NCI-H2081 (cell line): ENCODE results near the gene CUX1.
"Not testable (repeated sequence)": the region's sequence is repeated elsewhere in the genome, so short reads cannot be mapped to it uniquely, and the experiment has no call there.

Source experiments
- DNase-seq, 2 experiments: peaks; one replicate each; lab custom pipeline; 2025; lab: John Stamatoyannopoulos, UW

Gene CUX1

DNA sequence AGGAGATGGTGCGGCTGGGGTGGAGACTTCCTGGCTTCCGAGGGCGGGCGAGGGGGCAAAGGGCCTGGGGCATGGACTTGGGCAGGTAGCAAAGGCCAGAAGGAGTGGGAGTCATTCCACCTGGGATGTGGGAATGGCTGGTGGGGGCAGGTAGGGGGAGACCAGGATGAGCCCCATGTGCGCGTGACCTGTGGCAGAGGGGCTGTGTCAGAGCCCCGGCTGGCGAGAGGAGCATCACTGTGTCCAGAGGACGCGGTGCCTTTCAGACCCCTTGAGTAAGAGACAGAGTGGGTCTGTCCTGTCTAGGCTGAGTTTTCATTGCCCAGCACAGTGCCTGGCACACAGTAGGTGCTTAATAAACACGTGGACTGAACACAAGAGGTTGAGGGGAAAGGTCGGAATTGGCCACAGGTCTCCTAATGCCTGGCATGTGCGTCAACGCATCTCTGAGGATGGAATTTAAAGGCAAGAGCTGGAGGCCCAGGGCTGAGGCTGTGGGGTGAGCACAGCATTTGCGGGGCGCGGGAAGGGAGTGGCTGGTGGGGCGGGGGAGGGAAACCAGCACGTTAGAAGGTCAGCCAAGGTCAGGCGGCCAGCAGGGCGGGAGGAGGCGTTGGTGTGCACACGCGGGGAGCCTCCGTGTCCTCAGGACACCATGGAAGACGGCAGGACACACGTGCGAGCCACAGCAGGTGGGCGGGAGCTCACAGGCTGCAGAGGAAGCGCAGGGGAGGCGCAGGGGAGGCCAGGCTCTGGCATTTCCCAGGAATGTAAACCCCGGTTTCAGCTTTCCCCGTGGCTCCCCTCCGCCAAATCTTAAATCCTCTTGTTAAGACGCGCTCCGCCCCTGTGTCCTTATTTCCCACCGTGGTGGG is 51.8 kb downstream of the CUX1 start:
- no peak for DNase-seq

DNA sequence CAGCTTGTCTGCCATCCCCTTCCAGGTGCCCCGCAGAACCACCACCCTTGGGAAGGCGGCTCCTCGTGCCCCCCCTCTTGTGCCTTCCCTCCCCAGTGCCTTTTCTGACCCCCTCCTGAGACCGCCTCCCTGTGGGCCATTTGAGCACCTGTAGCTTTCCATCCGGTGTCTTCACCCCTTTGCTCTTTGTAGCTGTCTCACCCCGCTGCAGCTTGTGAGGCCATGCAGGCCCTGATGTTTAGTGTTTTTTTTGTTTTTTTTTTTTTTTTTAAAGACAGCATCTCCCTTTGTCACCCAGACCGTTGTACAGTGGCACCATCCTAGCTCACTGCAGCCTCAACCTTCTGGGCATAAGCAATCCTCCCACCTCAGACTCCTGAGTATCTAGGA is 52.5 kb downstream of the CUX1 start:
- DNase-seq: no peak

DNA sequence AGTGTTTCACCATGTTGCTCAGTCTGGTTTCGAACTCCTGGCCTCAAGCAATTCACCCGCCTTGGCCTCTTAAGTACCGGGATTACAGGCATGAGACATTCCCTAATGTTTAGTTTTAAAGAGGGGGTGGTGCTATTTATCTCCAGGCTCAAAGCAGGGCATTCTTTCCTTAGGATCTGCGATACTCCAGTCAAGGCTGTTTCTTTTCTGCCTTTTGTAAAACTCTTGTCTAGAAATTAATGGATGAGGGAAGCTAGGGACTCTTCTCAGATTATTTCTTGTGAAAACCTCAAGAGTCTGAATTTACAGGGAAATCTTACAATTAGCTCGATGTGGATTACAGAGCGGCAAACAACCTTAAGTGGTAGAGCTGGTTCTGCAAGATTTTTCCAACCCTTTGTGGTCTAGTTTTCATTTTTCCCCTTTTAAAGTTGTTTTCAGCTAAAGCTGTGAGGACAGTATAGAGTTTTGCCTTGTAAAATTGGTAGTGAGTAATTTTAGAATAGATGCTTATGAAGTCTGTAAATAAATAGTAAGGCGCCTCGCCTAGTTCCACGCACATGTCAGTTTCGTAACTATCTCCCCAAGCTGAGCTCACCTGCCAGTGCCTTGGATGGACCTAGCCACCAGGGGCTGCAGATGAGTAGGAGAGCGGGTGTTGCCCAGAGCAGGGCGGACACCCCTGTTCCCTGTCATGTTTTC is 53.1 kb downstream of the CUX1 start:
- peak in 1 of 2 experiments; percentile 18 for DNase-seq

DNA sequence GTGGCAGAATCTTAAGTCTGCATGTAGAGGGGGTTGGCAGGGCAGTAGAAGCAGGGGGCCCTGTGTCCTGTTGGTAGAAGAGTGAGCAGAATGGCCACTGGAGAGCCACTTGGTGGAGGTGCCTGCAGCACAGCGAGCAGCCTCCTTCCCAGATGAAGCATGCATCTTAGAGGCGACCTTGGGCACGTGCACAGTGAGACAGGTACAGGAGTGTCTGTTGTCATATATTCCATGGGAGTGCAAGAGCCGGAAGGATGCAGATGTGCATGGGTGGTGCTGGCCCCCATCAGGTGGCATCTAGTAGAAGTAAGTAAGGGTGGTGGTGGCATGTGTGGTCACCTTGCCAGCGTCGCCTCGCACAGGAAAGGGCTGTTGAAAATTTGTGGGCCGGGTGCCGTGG is 53.9 kb downstream of the CUX1 start:
- no peak for DNase-seq

DNA sequence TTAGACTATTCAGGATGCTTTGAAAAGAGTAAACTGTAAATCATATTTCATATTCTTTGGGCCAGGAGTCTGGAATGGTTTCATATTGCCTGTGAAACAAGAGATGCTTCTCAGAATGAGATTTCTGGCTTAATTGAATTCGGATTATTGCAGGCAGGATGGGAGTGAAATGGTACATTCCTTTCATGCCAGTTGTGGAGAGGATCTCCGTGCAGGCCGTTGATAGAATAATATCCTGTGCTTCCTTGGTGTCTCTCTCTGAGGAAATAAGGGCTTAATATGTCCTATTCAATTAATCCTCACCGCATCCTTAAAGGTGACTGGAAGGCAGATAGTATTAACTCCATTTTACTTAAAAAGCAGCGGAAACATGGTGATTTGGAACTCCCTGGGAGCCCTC is 56.6 kb downstream of the CUX1 start:
- no peak for DNase-seq

DNA sequence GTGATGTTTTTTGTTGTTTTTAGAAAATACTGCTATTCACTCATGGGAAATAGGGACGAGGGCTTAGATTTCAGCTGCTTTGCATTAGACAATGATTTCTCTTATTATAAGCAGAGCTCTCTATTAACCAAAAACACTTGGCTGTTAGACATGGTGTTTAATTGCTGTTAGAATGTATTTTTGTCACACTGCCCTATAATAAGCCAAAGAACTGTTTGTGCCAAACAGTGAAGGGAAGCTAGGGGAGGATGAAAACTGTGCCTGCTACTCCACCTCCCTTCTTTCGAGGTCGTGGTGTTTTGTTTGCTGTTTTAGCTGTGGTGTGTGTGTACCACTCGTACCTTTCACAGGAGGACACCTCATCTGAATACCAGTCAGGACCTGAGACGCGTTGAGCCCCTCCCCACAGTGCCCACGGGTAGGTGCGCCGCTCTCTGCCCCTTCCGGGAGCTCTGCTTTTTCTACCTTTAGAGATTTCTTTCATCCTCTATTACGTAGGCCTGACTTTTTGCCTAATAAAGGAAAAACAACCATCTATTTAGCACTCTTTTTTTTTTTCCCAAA is 57.9 kb downstream of the CUX1 start:
- no peak for DNase-seq

DNA sequence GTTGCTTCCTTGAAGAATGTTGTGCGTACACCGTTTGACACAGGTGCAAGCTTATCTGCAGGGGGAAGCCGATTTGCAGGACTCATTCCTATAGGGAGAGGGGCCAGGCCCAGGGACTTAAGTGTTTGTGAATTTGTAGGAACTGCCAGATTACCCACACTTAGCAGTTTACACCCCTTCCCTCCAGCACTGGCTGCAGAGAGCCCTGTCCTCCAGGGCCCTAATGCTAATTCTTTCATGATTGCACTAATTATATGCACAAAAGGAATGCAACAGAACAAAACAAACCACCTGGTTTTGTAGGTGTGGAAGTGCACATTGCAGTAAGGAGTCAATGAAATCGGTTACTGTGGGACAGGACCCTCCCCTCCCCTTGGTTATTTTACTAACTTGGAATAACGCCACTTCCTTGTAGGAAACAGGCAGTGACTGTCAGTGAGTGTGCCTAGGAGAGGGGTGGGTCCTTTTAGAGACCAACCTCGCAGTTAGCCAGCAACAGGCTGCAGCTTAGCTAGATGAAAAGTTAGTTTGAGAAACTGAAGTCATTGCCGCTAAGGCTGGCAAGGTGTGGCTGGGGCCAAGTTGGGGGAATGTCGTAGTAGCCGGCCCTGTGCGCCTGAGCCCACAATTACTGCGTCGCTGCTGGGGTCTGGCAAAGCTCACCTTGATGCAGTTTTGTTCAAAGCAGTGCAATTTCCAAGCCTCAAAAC is 60.6 kb downstream of the CUX1 start:
- no peak for DNase-seq

DNA sequence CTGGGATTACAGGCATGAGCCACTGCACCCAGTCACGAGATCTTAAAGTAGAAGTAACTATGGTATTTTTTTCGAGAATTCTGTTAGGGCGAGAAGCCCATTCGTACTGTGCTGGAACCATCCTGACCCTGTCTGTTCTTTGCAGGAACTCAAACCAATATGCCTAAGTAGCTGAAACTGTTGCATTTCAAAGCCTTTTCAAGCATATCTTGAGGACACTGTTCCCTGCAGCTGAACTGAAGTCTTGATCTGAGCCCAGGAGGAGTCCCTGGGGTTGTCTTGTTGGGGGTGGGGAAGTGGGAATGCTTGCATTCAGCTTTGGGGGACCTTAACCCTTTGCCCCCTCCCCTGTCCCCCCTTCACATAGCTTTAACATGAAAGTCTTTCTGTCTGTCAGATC is 61.5 kb downstream of the CUX1 start:
- no peak for DNase-seq

DNA sequence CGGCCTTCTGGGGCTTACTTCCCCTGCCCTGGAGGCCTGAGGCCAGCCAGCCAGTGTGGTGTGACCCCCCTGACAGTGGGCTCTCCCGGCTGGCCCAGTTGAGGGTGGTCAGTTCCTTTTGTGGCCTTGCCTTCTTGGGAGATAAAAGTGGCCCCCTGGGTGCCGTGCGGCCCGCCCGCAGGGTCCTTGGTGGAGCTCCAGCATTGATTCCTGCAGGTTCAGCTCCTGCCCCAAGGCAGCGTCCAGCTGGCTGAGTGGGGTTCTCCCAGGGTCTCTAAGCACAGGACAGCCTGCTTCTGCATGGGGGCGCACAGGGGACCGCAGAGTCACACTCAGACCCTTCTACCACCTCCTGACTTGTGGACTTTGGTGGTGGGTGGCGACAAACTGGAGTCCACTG is 62.1 kb downstream of the CUX1 start:
- DNase-seq: no peak

DNA sequence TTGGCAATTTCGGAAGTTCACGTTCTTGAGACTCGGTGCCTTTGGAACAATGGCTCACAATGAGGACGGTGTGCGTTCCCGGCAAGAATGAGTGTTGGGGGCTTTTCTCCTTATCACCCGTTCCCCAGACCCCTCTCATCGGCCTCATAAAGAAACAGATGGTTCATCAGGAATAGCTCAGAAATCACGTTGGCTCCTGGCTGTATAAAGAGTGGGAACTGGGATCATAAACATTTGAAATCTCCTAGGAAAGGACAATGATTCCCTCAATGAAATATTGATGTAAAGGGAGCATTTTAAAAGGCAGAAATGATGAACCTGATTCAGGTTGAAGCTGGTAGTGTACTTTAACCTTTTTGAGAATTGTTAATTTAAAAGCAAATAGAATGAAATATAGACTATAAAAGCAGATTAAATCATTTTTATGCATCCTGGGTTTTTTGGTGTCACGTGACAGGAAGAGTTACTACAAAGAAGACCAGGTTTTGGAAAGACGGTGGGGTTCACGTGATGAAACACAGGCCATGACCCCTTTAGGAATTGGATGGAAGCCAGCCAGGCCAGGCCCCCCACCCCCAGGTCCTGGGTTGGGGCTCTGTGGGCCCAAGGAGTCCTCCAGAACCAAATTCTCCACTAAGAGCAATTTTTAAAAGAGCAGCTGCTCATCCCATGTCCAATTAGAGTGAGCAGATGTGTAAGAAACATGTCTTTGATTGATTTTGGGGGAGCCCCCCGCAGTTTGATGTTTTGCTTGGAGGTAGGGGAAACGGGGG is 63.0 kb downstream of the CUX1 start:
- no peak for DNase-seq

DNA sequence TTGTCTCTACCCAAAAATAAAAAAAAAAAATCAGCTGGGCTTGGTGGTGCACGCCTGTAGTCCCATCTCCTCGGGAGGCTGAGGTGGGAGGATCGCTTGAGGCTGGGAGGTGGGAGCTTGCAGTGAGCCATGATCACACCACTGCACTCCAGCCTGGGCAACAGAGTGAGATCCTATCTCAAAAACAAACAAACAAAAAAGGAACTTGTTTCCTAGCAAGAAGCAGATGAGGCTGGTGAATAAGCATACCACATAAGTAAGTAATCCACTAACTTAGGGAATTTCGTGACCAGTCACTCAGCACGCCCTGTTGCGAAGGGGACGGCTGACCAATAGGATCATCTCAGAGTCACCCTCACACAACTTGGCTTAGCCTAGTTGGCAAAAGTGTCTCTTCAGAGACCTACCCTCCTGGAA is 64.6 kb downstream of the CUX1 start:
- no peak for DNase-seq

DNA sequence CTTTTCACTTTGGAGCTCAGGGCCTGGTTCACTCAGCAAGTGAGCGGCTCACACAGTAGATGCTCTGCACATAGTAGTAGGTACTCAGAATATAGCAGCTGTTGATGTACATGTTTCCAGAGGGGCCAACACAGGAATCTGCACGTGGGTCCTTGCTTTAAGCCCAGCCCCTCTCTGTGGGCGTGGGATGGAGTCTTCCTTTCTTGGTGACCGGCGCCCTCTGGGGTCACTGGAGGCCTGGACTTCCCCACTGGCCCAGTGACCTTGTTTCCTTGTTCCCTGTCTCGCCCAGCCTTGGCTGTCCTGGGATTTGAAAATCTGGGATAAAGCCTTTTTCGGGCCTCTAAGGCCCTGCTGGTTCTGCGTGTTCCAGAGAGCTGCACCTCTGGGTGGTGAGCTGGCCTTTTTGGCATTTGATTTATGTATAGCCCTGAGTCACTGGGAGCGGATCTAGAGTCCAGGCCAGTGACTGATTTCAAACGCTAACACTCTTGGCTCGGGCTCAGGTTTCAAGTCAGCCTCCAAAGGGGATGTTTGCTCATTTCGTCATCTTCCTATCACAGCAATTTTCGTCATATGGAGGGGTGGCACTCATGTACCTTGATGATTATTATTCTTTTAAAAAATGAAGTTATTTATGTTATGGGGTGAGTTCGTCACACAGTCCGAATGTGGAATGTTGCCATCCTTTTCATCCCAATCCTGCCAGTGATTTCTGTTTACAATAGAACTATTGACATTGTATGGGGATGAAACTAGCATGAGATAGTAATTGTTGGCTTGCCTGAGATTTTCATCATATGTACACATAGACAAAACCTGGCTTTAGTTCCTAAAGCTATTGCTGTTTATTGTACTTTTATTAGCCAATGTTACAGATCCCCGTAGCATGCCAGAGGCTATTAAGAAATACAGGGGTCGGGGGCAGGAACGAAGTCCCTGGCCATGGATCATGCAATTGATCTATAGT is 65.5 kb downstream of the CUX1 start:
- peak; percentile 72 to 92 for DNase-seq

DNA sequence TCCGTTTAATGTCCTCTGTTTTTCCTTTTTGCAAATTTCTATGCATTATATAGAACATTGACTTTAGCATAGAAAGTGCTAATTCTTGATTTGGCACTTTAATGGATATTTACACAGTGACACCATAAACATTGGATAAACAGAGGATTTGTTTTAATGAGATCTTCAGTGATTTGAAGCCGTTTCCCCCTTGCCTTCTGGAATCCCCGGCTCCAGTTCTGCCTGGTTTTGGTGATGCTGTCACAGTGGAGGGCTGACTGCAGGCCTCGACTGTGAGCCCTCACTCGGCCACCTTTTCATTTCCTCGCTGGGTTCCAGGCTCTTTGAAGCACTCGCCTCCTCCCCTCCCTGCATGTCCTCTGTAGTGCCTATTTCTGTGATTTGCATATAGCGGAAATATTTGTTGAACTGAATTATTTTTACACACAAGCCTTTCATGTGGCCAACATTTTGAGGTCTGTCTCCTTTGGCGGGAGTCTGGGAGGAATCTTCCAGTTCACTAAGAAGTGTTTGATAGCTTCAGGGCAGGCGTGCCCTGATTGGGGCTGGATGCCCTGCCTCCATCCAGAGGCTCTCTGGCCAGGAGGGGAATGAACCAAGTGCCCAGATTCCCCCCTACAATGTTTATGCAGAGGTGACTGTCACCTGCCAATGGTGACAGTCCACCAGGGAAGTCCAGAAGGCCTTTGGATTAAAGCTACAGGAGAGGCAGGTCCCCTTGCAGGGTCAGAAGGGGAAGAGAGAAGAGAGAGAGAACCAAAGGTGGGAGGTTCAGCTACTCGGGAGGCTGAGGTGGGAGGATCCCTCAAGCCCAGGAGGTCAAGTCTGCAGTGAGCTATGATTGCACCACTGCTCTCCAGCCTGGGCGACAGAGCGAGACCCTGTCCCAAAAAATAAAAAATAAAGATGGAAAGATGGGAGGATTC is 67.5 kb downstream of the CUX1 start:
- DNase-seq: no peak

DNA sequence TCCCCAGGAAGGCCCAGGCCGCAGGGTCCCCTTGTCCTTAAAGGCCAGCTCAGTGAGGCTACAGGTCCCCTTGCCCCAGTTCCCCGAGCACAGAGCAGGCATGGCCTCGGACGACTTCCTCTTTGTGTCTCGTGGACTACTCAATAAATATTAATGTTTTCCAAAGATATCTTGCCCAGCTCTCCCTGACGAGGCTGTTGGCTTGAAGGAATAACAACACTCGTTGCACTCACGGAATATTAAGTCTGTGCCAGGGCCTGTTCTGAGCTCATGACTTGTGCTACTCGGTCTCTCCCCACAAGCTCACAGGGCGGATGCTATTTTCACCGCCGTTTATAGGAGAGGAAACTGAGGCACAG is 68.2 kb downstream of the CUX1 start:
- DNase-seq: no peak

DNA sequence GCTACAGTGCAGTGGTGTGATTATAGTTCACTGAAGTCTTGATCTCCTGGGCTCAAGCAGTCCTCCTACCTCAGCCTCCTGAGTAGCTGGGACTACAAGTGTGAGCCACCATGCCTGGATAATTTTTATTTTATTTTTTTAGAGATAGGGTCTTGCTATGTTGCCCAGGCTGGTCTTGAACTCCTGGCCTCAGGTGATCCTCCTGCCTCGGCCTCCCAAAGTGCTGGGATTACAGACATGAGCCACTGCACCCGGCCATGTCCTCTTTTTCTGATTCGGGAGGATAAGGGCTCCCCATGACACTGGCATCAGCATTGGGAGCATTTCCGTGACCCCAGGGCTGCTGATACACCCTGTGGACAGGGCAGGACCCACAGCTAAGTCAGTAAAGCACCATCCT is 69.9 kb downstream of the CUX1 start:
- DNase-seq: not testable (repeated sequence)

DNA sequence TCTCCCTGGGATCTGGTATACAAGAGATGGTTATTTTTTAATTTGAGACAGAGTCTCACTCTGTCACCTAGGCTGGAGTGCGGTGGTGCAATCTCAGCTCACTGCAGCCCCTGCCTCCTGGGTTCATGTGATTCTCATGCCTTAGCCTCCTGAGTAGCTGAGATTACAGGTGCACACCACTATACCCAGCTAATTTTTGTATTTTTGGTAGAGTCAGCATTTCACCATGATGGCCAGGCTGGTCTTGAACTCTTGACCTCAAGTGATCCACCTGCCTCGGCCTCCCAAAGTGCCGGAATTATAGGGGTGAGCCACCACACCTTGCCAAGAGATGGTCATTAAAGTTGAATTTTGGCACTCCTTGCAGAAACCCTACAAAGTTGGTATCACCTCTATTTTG is 71.1 kb downstream of the CUX1 start:
- not testable (repeated sequence) for DNase-seq

DNA sequence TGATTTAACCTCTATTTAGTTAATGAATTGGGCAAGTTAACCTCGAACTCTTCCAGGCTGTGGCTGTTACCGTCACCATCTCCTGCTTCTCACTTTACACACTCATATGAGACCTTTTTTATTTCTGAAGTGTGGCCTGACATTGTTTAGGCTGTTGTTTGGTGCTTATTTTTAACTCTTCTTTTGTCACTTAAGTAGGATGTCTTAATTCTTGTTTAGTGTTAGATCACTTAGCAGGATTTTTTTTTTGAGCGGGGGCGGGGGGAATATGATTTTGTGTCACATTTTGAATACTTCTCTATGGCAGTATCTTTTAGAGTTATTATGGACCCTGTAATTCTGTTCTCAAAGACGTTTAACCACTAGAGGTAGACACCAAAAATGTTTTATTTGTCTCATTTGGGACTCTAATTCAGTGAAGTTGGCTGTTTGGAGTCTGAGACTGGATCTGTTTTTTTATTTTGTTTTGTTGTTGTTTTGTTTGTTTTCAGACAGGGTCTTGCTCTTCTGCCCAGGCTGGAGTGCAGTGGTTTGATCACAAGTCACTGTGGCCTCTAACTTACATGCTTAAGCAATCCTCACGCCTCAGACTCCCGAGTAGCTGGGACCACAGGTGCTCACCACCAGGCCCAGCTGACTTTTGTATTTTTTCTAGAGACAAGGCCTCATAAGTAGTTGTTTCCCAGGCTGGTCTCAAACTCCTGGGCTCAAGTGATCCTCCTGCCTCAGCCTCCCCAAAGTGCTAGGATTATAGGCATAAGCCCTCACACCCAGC is 73.5 kb downstream of the CUX1 start:
- DNase-seq: no peak

DNA sequence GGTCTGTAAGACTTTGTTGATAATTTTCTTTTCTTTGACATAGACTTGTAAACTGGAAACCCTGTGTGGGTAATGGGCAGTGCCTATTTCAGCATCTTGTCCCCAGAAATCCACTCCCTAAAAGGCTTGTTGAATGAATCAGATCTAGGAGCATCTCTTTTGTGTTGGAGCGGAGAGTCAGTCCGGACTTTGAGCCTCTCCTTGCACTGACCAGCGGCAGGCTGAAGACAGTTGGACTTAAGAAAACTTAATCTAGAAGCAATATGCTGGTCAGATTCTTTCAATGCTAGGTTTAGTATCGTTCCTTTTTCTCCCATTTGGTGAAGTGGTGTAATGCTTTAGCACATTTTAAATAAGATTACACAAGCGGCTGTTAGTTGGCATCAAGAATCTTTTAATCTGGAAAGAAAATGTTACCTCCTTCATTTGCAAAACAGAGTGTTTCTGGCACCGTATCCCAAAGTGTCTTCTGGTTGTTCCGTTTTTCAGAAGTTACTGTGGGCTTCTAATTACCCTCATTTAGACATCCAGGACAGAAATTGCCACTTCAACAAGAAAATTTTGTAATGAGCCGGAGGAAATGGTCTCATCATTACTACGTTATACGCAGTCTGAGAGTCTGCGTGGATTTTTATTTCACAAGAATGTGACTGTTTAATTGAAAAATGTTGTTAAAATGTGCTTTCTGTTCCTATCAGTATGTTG is 74.7 kb downstream of the CUX1 start:
- no peak for DNase-seq
